RWPE2 (cell line): ENCODE data around the gene DAZAP1.

Source experiments
- ATAC-seq: fragments of 200-7000 bp; cut with Tn5 transposase; 3 replicates; pipeline ENCODE4 v1.9.1; 2021; ENCODE audit warnings: low read depth
- DNase-seq: peaks from one replicate; pipeline ENCODE4 v3.0.0-alpha.2; 2020; ENCODE audit warnings: low spot score
- H3K27ac ChIP-seq: fragments of 450-650 bp; 2 replicates; pipeline ENCODE4 v1.5.1; 2017; ENCODE audit warnings: mild to moderate bottlenecking; ENCODE audit not compliant: poor library complexity, severe bottlenecking
- H3K27me3 ChIP-seq: fragments of 250-450 bp; sonication (Bioruptor Pico); 2 replicates; pipeline ENCODE4 v1.5.1; 2021; ENCODE audit warnings: mild to moderate bottlenecking, moderate library complexity; ENCODE audit not compliant: insufficient read depth, poor library complexity, severe bottlenecking
- H3K36me3 ChIP-seq: fragments of 250-450 bp; sonication (Bioruptor Pico); 2 replicates; pipeline ENCODE4 v1.5.1; 2020; ENCODE audit warnings: low read depth, mild to moderate bottlenecking, moderate library complexity
- H3K4me1 ChIP-seq: fragments of 250-450 bp; sonication (Bioruptor Pico); 2 replicates; pipeline ENCODE4 v1.5.1; 2021; ENCODE audit warnings: mild to moderate bottlenecking, moderate library complexity; ENCODE audit not compliant: insufficient read depth, poor library complexity, severe bottlenecking
- H3K4me3 ChIP-seq: fragments of 250-450 bp; sonication (Bioruptor Pico); 2 replicates; pipeline ENCODE4 v1.5.1; 2021; ENCODE audit warnings: mild to moderate bottlenecking, moderate library complexity; ENCODE audit not compliant: severe bottlenecking
- H3K9me3 ChIP-seq: fragments of 250-450 bp; sonication (Bioruptor Pico); 2 replicates; pipeline ENCODE4 v1.5.1; 2021; ENCODE audit warnings: mild to moderate bottlenecking, moderate library complexity; ENCODE audit not compliant: severe bottlenecking
- CTCF ChIP-seq: fragments of 450-650 bp; IDR thresholded peaks from one replicate; pipeline ENCODE4 v1.5.1; 2017; ENCODE audit warnings: mild to moderate bottlenecking, moderate library complexity; ENCODE audit not compliant: poor library complexity, severe bottlenecking

The DAZAP1 gene

GRCh38 chr19:1431759-1432506 lies 24.5 kb downstream of the DAZAP1 start:
- Histone ChIP-seq H3K27me3 (no peaks in the 10 kb centered on the region), H3K4me1 (no peaks in the 10 kb centered on the region), H3K27ac (no peak overlapping the region), H3K36me3 (peaks cover 77% of the 10 kb centered on the region), H3K4me3 (no peak overlapping the region), H3K9me3 (no peaks in the 10 kb centered on the region)
- TF ChIP-seq CTCF = no peak
- no peak for DNase-seq
- no peak for ATAC-seq

- H3K36me3 ChIP-seq = peaks cover 72% of the 10 kb centered on the region
- H3K4me3 ChIP-seq = no peak overlapping the region
- no peak for ATAC-seq
- no peak for DNase-seq
- no peaks in the 10 kb centered on the region for H3K4me1 ChIP-seq
- H3K27me3 ChIP-seq = no peaks in the 10 kb centered on the region
- no peak overlapping the region for H3K27ac ChIP-seq
- no peak for TF ChIP-seq CTCF
- H3K9me3 ChIP-seq = no peaks in the 10 kb centered on the region
Observed at GRCh38 chr19:1432507-1432887, 25.1 kb downstream of the DAZAP1 start.

GRCh38 chr19:1433119-1434039 lies 26.0 kb downstream of the DAZAP1 start:
- peaks cover 63% of the 10 kb centered on the region for H3K36me3 ChIP-seq
- no peaks in the 10 kb centered on the region for H3K27me3 ChIP-seq
- H3K27ac ChIP-seq = no peak overlapping the region
- no peak for DNase-seq
- ATAC-seq = no peak
- H3K4me3 ChIP-seq = no peak overlapping the region
- no peaks in the 10 kb centered on the region for H3K4me1 ChIP-seq
- no peaks in the 10 kb centered on the region for H3K9me3 ChIP-seq
- TF ChIP-seq CTCF = no peak

- no peaks in the 10 kb centered on the region for H3K9me3 ChIP-seq
- no peak overlapping the region for H3K4me3 ChIP-seq
- ATAC-seq (no peak), DNase-seq (no peak)
- peaks cover 58% of the 10 kb centered on the region for H3K36me3 ChIP-seq
- no peaks in the 10 kb centered on the region for H3K27me3 ChIP-seq
- no peak for TF ChIP-seq CTCF
- no peak overlapping the region for H3K27ac ChIP-seq
- H3K4me1 ChIP-seq = no peaks in the 10 kb centered on the region
Observed at GRCh38 chr19:1434040-1434366, 26.6 kb downstream of the DAZAP1 start.
